Measurements from ENCODE around the gene CASKIN1. TPM values are rescaled to one million over a fixed set of nuclear protein-coding genes. Genes with fewer than 3 reads are reported as not detected.

The CASKIN1 gene
- total and polyA plus RNA-seq, 12 donors, result 0.06 to 5.2 (median 1.3) TPM; not detected in 3

DNA sequence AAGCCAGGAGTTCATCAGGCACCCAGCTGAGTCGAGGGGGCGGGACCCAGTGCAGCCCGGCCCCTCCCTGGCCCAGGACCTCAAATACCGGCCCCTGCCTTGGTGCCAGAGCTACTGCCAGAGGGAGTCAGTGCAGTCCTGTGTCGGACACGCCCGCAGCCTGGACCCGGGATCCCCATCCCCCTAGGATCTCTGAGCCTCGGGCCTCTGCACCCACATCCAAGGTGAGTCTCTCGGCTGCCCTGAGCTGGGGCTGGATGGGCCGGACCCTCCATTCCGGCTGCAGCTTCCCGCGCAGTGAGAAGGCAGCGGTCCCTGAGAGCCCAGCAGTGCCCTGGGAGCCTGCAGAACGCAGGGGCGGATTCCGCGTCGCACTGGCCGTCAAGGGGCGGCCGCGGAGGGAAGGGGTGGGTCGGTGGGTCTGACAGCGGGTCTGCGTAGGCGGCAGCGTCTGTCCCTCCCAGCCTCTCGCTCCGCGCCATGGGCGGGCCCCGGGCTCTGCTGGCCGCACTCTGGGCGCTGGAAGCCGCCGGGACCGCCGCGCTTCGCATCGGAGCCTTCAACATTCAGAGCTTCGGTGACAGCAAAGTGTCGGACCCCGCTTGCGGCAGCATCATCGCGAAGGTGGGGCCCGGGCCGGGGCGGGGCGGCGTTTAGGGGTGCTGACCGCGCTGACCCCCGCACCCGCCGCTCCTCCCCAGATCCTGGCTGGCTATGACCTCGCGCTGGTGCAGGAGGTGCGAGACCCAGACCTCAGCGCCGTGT is 40.1 kb upstream of the CASKIN1 start, which contains the start of gene DNASE1L2:
Gene DNASE1L2 (plus strand): TSS at position 108 of the 765 bp plus-strand sequence. CDS start 373 bp downstream, at position 481.
- H3K36me3 ChIP-seq (replicated peaks in 1 of 2), result peaks cover 0 to 43% of the 10 kb centered on the region in 2 donors
- no peak for TF ChIP-seq POLR2A (IDR thresholded peaks at IDR 0.05)
- TF ChIP-seq, protein P1, sequence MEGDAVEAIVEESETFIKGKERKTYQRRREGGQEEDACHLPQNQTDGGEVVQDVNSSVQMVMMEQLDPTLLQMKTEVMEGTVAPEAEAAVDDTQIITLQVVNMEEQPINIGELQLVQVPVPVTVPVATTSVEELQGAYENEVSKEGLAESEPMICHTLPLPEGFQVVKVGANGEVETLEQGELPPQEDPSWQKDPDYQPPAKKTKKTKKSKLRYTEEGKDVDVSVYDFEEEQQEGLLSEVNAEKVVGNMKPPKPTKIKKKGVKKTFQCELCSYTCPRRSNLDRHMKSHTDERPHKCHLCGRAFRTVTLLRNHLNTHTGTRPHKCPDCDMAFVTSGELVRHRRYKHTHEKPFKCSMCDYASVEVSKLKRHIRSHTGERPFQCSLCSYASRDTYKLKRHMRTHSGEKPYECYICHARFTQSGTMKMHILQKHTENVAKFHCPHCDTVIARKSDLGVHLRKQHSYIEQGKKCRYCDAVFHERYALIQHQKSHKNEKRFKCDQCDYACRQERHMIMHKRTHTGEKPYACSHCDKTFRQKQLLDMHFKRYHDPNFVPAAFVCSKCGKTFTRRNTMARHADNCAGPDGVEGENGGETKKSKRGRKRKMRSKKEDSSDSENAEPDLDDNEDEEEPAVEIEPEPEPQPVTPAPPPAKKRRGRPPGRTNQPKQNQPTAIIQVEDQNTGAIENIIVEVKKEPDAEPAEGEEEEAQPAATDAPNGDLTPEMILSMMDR (IDR thresholded peaks at IDR 0.05), result no peak
- WGBS, 4 donors, result 5 to 7% (median 6%) methylated on average over 8 to 63 of the region's 64 CpGs; no CpG with 5 or more reads in 1 of the 4 donors
- H3K4me3 ChIP-seq, result peak within 1 kb of the TSS in 1 of 4 donors; percentile 7
- DNase-seq, result no peak
- no peak within 1 kb of the TSS for H3K27ac ChIP-seq
- H3K9me3 ChIP-seq (replicated peaks in 1 of 3), result no peaks in the 10 kb centered on the region
- peaks cover 9% of the 10 kb centered on the region for H3K27me3 ChIP-seq
- intact Hi-C loops (cut with DNase I), result no loop called here
- H3K4me1 ChIP-seq (replicated peaks in 1 of 2), result peaks cover 12 to 21% of the 10 kb centered on the region in 2 donors

- Histone ChIP-seq H3K4me1 (replicated peaks in 1 of 2) (peaks cover 12 to 21% of the 10 kb centered on the region in 2 donors), H3K27me3 (peaks cover 9% of the 10 kb centered on the region), H3K4me3 (no peak overlapping the region), H3K27ac (no peak overlapping the region), H3K36me3 (replicated peaks in 1 of 2) (peaks cover 0 to 50% of the 10 kb centered on the region in 2 donors), H3K9me3 (replicated peaks in 1 of 3) (no peaks in the 10 kb centered on the region)
- no peak for DNase-seq
- intact Hi-C loops (cut with DNase I), result no loop called here
- WGBS, 4 donors, result 50 to 82% (median 76%) methylated on average over 2 to 19 of the region's 19 CpGs
- TF ChIP-seq POLR2A (IDR thresholded peaks at IDR 0.05), result no peak
- TF ChIP-seq, protein P1 (IDR thresholded peaks at IDR 0.05), result no peak
Measured at GRCh38 chr16:2235695-2236336, 39.4 kb upstream of the CASKIN1 start.

- Histone ChIP-seq H3K36me3 (replicated peaks in 1 of 2) (peaks cover 0 to 52% of the 10 kb centered on the region in 2 donors), H3K27me3 (peaks cover 9% of the 10 kb centered on the region), H3K9me3 (replicated peaks in 1 of 3) (no peaks in the 10 kb centered on the region), H3K4me1 (replicated peaks in 1 of 2) (peaks cover 12 to 23% of the 10 kb centered on the region in 2 donors), H3K4me3 (no peak overlapping the region), H3K27ac (no peak overlapping the region)
- TF ChIP-seq, protein P1 (IDR thresholded peaks at IDR 0.05), result no peak
- no peak for TF ChIP-seq POLR2A (IDR thresholded peaks at IDR 0.05)
- 87 to 97% (median 95%) methylated on average over 6 to 28 of the region's 28 CpGs for WGBS, 4 donors
- intact Hi-C loops (cut with DNase I), result no loop called here
- DNase-seq, result no peak
Measured at GRCh38 chr16:2235234-2235651, 38.8 kb upstream of the CASKIN1 start.

DNA sequence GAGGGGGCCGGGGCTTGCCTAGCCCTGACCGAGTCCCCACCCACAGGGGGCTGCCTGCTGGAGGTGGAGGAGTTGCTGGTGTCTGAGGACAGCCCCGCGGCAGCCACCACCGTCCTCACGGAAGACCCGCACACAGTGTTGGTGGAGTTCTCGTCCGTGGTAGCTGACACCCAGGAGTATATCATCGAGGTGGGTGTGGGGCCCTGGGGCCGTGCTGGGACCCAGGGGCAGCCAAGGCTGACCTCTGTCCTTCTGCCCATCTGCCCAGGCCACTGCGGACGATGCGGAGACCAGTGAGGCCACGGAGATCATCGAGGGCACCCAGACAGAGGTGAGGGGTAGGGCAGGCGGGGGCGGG is 38.4 kb upstream of the CASKIN1 start:
- 92 to 100% (median 93%) methylated on average over 7 to 18 of the region's 18 CpGs for WGBS, 4 donors
- Histone ChIP-seq H3K27me3 (peaks cover 9% of the 10 kb centered on the region), H3K4me3 (no peak overlapping the region), H3K27ac (no peak overlapping the region), H3K36me3 (replicated peaks in 1 of 2) (peaks cover 0 to 55% of the 10 kb centered on the region in 2 donors), H3K9me3 (replicated peaks in 1 of 3) (no peaks in the 10 kb centered on the region), H3K4me1 (replicated peaks in 1 of 2) (peaks cover 12 to 23% of the 10 kb centered on the region in 2 donors)
- DNase-seq, result no peak
- intact Hi-C loops (cut with DNase I), result no loop called here
- TF ChIP-seq, protein P1 (IDR thresholded peaks at IDR 0.05), result no peak
- TF ChIP-seq POLR2A (IDR thresholded peaks at IDR 0.05), result no peak
